IgD-negative memory B cell (primary cell): ENCODE data around the gene UBE2F. TPM values are rescaled to one million over a fixed set of nuclear protein-coding genes. Genes with fewer than 3 reads are reported as not detected.

Experiments
- H3K27ac Mint-ChIP-seq, 3 donors: one replicate each; pipeline ENCODE4 v1.8.0; 2020 to 2022; ENCODE audit warnings: mild to moderate bottlenecking in 3 of 3, mixed read lengths in 3 of 3, moderate library complexity in 1 of 3
- H3K27me3 Mint-ChIP-seq: one replicate; pipeline ENCODE4 v1.8.0; 2021; ENCODE audit warnings: mixed read lengths
- H3K36me3 Mint-ChIP-seq: one replicate; pipeline ENCODE4 v1.8.0; 2020; ENCODE audit warnings: mild to moderate bottlenecking, mixed read lengths
- H3K4me1 Mint-ChIP-seq, 3 donors: one replicate each; pipeline ENCODE4 v1.8.0; 2020 to 2022; ENCODE audit warnings: mixed read lengths in 3 of 3, mild to moderate bottlenecking in 1 of 3
- H3K4me3 Mint-ChIP-seq, 4 donors: one replicate each; pipeline ENCODE4 v1.8.0; 2020 to 2022; ENCODE audit warnings: mild to moderate bottlenecking in 4 of 4, mixed read lengths in 4 of 4, moderate library complexity in 3 of 4
- H3K9me3 Mint-ChIP-seq, 3 donors: one replicate each; pipeline ENCODE4 v1.8.0; 2020 to 2021; ENCODE audit warnings: mixed read lengths in 3 of 3, mild to moderate bottlenecking in 1 of 3
- polyA plus RNA-seq: library from polyadenylated mRNA; unstranded; fragments of 300-500 nt; fragmentation: Illumina TruSeq; gene quantifications from one replicate; pipeline ENCODE4 v1.2.3, GENCODE V29; 2021

UBE2F gene
- polyA plus RNA-seq, 1 donor from 2014 or later: 48.4 TPM

DNA sequence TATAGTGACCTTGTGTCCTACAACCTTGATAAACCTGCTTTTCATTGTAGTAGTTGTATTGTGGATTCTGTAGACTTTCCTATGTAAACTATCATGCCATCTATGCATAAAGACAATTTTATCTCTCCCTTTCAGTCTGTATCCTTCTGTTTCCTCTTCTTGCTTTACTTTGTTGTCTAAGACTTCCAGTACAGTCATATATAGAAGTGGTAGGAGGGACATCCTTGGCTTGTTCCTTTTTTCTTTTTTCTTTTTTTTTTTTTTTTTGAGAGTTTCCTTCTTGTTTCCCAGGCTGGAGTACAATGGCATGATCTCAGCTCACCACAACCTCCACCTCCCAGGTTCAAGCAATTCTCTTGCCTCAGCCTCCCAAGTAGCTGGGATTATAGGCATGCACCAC lies 39.7 kb downstream of the UBE2F start:
- Mint-ChIP-seq H3K36me3 (peaks cover 10% of the 10 kb centered on the region), H3K27me3 (no peaks in the 10 kb centered on the region), H3K4me1 (peaks cover 0 to 9% (median 8%) of the 10 kb centered on the region in 3 donors), H3K9me3 (no peaks in the 10 kb centered on the region), H3K4me3 (no peak overlapping the region), H3K27ac (no peak overlapping the region)

DNA sequence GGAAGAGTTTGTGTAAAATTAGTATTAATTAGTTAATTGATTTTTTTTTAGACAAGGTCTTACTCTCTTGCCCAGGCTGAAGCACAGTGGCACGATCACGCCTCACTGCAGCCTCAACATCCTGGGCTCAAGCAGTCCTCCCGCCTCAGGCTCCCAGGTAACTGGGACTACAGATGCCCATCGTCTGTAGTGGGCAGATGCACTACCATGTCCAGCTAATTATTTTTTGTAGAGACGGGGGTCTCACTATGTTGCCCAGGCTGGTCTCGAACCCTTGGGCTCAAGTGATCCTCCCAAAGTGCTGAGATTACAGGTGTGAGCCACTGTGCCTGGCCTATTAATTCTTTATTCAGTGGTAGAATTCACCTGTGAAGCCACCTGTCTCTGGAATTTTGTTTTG lies 41.1 kb downstream of the UBE2F start:
- H3K27me3 Mint-ChIP-seq: no peaks in the 10 kb centered on the region
- peaks cover 0 to 11% (median 8%) of the 10 kb centered on the region in 3 donors for H3K4me1 Mint-ChIP-seq
- no peak overlapping the region for H3K27ac Mint-ChIP-seq
- H3K36me3 Mint-ChIP-seq: peaks cover 12% of the 10 kb centered on the region
- no peaks in the 10 kb centered on the region for H3K9me3 Mint-ChIP-seq
- H3K4me3 Mint-ChIP-seq: no peak overlapping the region

DNA sequence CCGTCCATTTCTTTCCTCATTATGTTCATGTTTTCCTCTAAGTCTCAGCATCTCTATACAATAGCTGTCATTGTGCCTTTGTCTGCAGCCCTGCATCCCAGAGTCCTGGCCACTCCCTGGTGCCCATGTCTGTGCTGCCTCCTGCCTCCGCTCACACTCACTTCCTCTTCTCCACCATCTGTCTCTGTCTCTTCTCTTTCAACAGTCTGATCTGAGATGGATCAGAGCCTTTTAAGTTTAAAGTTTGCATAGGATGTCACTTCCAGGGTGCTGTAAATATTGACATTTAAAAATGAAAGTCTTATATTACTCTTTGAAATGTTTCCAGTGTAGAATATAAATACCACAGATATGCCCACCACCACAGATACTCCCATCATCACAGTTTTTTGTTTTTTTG lies 42.7 kb downstream of the UBE2F start:
- H3K36me3 Mint-ChIP-seq: peaks cover 12% of the 10 kb centered on the region
- H3K4me3 Mint-ChIP-seq: no peak overlapping the region
- H3K27ac Mint-ChIP-seq: no peak overlapping the region
- H3K27me3 Mint-ChIP-seq: no peaks in the 10 kb centered on the region
- H3K9me3 Mint-ChIP-seq: no peaks in the 10 kb centered on the region
- H3K4me1 Mint-ChIP-seq: peaks cover 0 to 6% (median 5%) of the 10 kb centered on the region in 3 donors

DNA sequence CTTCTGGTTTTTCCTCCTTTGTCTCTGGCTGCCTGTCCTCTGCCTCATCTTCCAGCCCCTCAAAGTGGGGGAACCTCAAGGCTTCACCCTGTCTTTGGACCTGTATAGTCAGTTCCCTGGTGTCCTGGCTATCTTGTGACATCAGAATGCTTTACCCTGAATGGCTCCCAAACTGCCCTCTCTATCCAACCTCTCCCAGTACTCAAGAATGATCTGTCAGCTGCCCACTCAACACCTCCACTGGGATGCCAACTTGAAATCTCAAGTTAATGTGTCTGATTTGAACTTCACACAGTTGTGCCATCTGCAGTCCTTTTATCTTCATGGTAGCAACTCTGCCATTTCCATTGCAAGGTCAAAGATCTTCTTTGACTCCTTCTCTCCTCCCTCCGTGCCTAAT lies 43.8 kb downstream of the UBE2F start:
- Mint-ChIP-seq H3K36me3 (peaks cover 12% of the 10 kb centered on the region), H3K4me1 (peaks cover 0 to 5% (median 4%) of the 10 kb centered on the region in 3 donors), H3K27ac (no peak overlapping the region), H3K4me3 (peak overlapping the region in 1 of 4 donors; percentile 20), H3K27me3 (no peaks in the 10 kb centered on the region), H3K9me3 (no peaks in the 10 kb centered on the region)

DNA sequence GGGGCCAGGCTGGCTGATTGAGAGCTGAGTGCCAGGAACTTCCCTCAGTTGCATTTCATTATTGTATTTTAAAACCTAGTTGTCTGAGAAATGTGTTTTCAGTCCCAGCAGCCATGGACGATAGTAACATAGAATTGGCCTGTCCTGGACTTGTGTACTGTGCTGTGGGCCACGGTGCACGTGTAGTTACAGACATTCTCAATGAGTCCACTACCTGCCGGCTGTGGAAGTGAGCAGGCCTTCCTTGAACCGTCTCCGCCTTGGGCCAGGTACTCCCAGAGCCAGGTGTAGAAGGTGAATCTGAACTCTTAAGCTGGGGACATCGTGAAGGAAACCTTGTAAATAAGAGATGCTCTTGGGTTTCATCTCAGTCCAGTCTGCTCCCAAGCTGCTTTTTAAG lies 47.0 kb downstream of the UBE2F start:
- no peak overlapping the region for H3K4me3 Mint-ChIP-seq
- peaks cover 14% of the 10 kb centered on the region for H3K36me3 Mint-ChIP-seq
- H3K9me3 Mint-ChIP-seq: no peaks in the 10 kb centered on the region
- peaks cover 0 to 4% (median 4%) of the 10 kb centered on the region in 3 donors for H3K4me1 Mint-ChIP-seq
- peak overlapping the region in 1 of 3 donors; percentile 85 for H3K27ac Mint-ChIP-seq
- H3K27me3 Mint-ChIP-seq: no peaks in the 10 kb centered on the region

DNA sequence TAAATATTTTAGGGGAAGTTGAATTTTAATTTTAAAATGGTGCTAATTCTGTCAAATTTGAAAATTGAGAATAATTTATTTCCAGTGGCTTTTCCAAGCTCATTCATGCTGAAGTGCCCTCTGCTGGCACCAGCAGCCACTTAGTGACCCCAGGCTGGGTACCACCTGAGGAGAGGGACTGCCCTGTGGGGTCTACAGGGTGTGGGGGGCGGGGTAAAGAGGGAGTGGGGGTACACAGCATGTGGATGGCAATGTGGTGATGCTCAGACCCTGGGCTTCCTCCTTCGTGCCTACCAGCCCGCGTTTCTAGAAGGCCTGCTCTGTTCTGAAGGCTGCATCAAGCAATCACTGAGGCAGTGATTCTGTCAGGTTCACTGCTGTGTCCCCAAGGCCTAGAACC lies 48.9 kb downstream of the UBE2F start:
- no peaks in the 10 kb centered on the region for H3K9me3 Mint-ChIP-seq
- H3K36me3 Mint-ChIP-seq: peaks cover 12% of the 10 kb centered on the region
- no peaks in the 10 kb centered on the region for H3K27me3 Mint-ChIP-seq
- no peak overlapping the region for H3K4me3 Mint-ChIP-seq
- peaks cover 0 to 2% (median 0%) of the 10 kb centered on the region in 3 donors for H3K4me1 Mint-ChIP-seq
- no peak overlapping the region for H3K27ac Mint-ChIP-seq

DNA sequence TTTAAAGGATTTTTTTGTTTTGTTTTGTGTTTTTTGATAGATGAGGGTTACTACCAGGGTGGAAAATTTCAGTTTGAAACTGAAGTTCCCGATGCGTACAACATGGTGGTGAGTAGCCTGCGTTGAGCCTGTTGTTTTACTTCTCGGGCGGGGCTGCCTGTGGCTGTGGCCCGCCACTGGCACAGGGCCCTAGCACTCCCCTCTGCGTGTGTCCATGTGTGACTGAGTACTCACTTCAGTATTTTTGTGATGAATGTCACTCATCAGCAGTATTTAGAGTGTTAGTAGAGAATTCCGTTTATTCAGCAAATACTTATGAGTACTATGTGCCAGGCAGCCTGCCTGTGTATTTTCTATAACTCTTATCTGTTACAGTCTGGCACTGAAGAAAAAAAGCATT lies 49.7 kb downstream of the UBE2F start:
- H3K27ac Mint-ChIP-seq: no peak overlapping the region
- no peaks in the 10 kb centered on the region for H3K27me3 Mint-ChIP-seq
- no peaks in the 10 kb centered on the region for H3K9me3 Mint-ChIP-seq
- peaks cover 12% of the 10 kb centered on the region for H3K36me3 Mint-ChIP-seq
- H3K4me1 Mint-ChIP-seq: peaks cover 0 to 2% (median 0%) of the 10 kb centered on the region in 3 donors
- H3K4me3 Mint-ChIP-seq: no peak overlapping the region

DNA sequence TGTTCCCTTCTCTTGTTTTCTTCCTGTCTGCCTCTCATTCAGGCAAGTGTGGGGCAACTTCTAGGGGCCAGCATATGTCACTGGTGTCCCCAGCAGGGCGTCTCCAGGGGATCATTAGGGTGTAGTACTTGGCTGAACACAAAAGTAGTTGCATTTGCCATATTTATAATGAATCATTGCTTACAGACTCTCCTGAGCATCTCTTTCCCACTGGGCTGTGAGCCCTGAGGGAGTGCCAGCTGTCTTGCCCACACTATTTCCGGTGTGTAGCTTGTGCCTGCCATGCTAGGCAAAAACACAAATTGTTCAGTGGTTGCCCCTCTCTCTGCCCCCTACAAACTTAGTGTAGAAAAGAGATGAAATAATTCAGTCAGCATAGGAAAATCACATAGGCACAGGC lies 53.1 kb downstream of the UBE2F start:
- Mint-ChIP-seq H3K36me3 (peaks cover 7% of the 10 kb centered on the region), H3K9me3 (no peaks in the 10 kb centered on the region), H3K27ac (no peak overlapping the region), H3K4me3 (no peak overlapping the region), H3K27me3 (no peaks in the 10 kb centered on the region), H3K4me1 (no peaks in the 10 kb centered on the region)

DNA sequence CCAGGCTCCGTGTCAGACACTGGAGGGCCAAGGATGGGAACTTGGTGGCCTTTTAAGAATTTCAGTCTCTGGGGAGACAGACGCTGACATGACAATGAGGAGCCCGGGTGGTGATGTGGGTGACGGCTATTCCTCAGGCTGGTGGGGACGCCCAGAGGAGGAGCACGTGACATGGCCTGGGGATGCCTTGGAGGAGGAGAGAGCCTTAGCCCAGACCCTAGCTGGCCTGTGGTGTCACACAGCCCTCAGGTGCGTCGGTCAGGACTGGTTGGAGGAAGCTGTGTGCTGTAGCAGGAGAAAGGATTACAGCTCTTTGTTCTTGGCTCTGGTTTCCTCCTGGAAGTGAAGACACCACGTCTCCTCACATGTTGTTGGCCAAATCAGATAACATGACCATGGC lies 54.0 kb downstream of the UBE2F start:
- H3K36me3 Mint-ChIP-seq: peaks cover 7% of the 10 kb centered on the region
- H3K27me3 Mint-ChIP-seq: no peaks in the 10 kb centered on the region
- H3K4me3 Mint-ChIP-seq: no peak overlapping the region
- no peaks in the 10 kb centered on the region for H3K9me3 Mint-ChIP-seq
- H3K4me1 Mint-ChIP-seq: no peaks in the 10 kb centered on the region
- no peak overlapping the region for H3K27ac Mint-ChIP-seq

DNA sequence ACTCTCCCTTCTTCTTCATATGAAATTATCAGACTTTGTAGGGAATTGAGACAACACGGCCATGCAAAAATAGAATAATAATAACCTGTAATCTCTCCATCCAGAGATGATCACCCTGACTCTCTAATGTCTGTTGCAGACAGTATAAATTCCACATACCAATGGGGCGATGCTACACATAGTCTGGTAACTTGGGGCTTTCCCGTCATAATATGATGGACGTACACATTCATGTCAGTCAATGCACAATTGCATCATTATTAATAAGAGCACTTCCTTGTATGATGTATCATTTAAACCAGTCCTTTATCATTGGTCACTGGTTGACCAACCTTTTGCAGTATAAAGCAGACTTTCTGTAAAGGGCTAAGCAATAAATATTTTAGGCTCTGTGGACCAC lies 54.5 kb downstream of the UBE2F start:
- H3K9me3 Mint-ChIP-seq: no peaks in the 10 kb centered on the region

DNA sequence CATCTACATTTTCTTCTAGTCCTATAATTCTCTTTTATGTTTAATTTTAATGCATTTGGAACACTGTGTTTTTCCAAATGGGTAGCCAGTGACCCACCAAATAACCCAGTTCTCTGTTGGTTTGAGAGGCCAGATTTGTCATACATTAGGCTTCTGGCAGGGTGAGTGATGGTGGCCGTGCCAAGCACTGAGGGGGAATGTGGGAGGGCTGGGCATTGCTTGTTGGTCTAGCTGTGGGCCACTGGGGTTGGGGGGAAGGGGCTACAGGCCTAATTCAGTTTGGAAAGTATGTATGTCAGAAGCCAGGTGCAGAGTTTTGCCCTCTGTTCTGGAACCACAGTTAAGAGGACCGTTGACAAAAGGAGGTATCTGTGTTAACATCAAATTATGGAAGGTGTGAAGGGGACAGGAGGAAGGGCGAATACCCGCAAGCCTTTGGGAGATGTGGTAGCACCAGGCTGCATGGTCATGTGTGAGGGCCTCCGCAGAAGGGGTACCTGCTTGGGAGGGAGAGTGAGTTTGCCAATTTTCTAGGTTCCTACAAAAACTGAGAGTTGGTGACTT lies 55.9 kb downstream of the UBE2F start:
- Mint-ChIP-seq H3K4me3 (no peak overlapping the region), H3K4me1 (no peaks in the 10 kb centered on the region), H3K36me3 (peaks cover 9% of the 10 kb centered on the region), H3K27me3 (no peaks in the 10 kb centered on the region), H3K27ac (no peak overlapping the region), H3K9me3 (no peaks in the 10 kb centered on the region)

More for the DNA sequence above, 54.5 kb downstream of the UBE2F start:
- Mint-ChIP-seq H3K27ac (no peak overlapping the region), H3K27me3 (no peaks in the 10 kb centered on the region), H3K4me3 (no peak overlapping the region), H3K36me3 (peaks cover 7% of the 10 kb centered on the region), H3K4me1 (no peaks in the 10 kb centered on the region)

DNA sequence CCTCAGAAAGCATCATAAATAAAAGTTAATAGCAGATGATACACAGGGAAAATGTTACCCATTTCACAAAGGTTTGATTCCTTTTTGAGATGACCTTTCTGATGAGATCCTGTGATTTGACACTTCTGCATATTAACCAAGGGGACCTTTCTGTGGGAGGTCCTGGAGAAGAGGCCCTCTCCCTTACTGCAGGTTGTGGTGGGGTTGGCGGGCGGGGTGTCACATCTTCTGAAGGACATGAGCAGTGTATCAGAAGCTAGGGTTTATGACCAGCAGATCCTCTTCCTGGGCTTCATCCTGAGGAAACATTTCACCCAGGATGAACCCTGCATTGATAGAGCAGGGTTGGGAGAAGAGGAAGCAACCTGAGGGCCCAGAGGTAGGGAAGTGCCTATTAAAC lies 56.8 kb downstream of the UBE2F start:
- Mint-ChIP-seq H3K4me3 (no peak overlapping the region), H3K36me3 (peaks cover 9% of the 10 kb centered on the region), H3K4me1 (no peaks in the 10 kb centered on the region), H3K27ac (no peak overlapping the region), H3K9me3 (no peaks in the 10 kb centered on the region), H3K27me3 (no peaks in the 10 kb centered on the region)

DNA sequence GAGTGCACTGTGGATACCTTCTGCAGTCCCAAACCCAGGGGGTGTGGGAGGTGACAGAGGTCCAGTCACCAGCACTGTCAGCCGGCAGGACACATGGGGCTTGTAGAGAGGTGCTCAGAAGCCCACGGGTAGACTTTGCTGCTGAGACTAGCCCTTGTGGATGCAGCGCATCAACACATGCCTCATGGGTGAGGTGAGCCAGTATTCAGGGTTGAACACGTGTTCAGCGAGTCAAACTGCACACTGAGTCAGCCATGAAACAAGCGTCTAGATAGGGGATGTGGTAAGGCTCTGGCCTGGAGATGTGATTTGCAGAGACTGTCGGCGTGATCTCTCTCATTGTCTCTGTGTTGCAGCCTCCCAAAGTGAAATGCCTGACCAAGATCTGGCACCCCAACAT lies 58.2 kb downstream of the UBE2F start:
- Mint-ChIP-seq H3K4me3 (no peak overlapping the region), H3K36me3 (peaks cover 6% of the 10 kb centered on the region), H3K27ac (no peak overlapping the region)

DNA sequence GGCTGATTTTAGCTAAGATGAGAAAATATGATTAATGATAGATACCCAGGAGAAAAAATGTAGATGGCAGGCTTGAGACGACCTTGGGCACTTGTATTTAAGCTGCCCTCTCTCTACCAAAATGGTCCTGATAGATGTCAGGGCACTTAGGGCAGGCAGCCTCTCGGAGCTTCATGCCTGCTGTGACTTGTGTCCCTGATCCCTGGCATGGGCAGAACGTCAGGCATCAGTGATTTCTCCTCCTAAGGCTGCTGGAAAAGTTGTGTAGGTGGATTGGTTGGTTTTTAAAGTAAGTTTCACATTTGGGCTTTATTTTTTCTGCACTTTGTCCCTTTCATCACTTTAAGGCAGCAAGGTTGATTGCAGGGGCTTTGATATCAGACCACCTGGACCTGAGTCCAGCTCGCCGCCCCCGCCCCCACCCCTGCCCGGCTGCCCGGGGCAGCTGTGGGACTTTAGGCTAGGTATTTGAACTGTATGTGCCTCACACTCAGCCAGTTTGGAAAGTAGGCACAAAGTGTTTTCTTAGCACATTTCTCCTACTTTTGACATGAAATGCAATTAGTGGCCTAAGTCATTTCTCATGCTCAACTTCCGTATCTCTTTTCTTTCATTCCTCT lies 59.0 kb downstream of the UBE2F start:
- no peaks in the 10 kb centered on the region for H3K27me3 Mint-ChIP-seq
- H3K9me3 Mint-ChIP-seq: no peaks in the 10 kb centered on the region
- peaks cover 7% of the 10 kb centered on the region for H3K36me3 Mint-ChIP-seq
- H3K4me3 Mint-ChIP-seq: no peak overlapping the region
- H3K27ac Mint-ChIP-seq: no peak overlapping the region
- no peaks in the 10 kb centered on the region for H3K4me1 Mint-ChIP-seq

More for the DNA sequence above, 58.2 kb downstream of the UBE2F start:
- Mint-ChIP-seq H3K27me3 (no peaks in the 10 kb centered on the region), H3K9me3 (no peaks in the 10 kb centered on the region), H3K4me1 (no peaks in the 10 kb centered on the region)

DNA sequence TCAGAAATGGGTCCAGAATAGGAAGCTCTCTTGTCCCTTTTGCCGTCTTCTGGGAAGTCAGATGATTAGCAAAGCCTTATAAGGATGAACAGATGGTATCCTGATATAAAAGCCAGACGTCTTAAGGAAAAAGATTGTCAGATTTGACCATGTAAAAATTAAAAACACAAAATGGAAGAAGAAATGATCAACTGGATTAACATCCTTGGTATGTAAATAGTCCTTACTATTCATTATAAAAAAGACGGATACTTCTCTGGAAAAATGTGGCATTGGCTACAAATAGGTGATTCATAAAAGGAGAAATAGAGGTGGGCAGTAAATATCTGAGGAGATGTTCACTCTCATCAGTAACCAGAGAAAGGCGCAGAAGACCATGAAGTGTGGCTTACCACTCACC lies 60.2 kb downstream of the UBE2F start:
- no peaks in the 10 kb centered on the region for H3K4me1 Mint-ChIP-seq
- H3K36me3 Mint-ChIP-seq: peaks cover 11% of the 10 kb centered on the region
- no peaks in the 10 kb centered on the region for H3K9me3 Mint-ChIP-seq
- H3K4me3 Mint-ChIP-seq: no peak overlapping the region
- no peak overlapping the region for H3K27ac Mint-ChIP-seq
- H3K27me3 Mint-ChIP-seq: no peaks in the 10 kb centered on the region
